NCI-H1436 treated with DMSO at 0.1 percent for 48 hours (cell line): ENCODE results near the gene CDYL2.
"Not testable (repeated sequence)": the region's sequence is repeated elsewhere in the genome, so short reads cannot be mapped to it uniquely, and the experiment has no call there.

Source experiments
- DNase-seq: peaks from one replicate; lab custom pipeline; 2025; lab: John Stamatoyannopoulos, UW

CDYL2 gene

GRCh38 chr16:80669673-80670072 lies 134.7 kb downstream of the CDYL2 start:
- no peak for DNase-seq

DNA sequence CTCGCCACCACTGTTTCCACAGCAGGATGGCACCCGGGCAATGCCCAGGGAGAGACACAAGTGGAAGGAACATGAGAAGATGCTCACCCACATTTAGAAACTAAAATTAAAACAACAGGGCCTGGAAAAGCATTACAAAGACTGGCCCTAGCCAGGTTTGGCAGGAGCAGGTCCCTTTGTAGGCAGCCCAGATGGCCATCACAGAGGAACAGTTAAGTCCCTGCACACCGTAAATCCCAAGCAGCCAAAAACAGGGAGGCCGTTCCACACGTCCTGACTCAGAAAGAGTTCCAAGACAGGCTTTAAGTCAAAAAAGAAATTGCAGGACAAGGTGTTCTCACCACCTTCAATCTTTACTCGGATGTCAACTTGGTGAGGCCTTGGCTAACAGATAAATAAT lies 136.5 kb downstream of the CDYL2 start:
- DNase-seq: no peak

GRCh38 chr16:80667251-80667560 lies 137.2 kb downstream of the CDYL2 start:
- no peak for DNase-seq

DNA sequence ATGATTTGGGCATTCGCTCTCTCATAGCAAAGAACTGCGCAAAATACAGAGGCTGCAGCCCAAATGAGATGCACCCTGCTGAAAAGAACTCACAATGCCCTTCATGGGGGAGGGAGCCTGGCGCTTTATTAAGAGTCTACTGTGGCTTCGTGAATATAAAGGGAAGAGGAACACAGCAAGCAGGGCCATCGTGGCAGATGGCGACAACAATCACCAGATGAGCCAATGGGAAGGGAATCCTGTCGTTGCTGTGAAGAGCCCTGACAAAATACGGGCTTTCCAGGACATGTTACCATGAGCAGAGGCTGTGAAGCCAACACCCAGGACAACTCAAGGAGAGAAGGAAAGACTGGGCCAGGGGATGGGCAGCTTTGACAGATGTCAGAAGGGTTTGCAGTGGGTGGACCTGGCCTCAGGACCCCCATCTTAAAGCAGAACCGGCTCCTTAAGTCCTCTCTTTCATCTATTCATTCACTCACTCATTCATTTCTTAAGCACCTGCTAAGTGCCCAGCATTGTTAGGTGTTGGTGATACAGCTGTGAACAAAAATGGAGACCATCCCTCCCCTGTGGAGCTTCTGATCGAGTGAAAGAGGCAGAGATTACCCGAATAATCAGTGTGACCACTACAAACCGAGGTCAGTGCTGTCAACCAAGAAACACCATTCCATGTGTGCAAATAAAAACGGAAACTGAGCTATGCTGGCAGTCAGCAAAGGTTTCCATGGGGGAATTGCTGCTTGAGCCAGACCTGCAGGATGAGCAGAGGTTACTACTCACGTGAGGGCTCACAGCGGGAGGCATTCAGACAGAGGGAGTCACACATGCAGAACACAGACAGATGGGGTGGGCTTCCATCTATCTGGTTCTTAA lies 137.8 kb downstream of the CDYL2 start:
- no peak for DNase-seq

- no peak for DNase-seq
These were observed 139.0 kb downstream of the CDYL2 start for GRCh38 chr16:80665356-80665755.

DNA sequence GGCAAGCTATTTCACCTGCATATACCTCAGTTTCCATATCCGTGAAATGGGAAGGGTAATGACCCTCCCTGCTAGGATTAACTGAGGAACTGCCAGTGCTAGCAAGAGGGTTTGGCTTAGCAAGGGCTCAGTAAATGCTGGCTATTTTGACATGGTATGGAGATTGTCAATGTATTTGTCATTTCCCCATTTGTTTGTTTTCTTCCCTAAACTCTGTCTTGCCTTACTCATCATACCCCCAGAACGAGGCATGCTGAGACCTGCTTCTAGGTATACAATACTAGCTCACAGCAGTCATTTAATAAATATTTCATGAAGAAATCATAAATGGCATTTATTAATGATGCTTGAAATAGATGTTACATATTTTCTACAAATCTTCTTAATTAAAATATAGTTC lies 139.6 kb downstream of the CDYL2 start:
- DNase-seq: no peak

GRCh38 chr16:80664226-80664625 lies 140.2 kb downstream of the CDYL2 start:
- no peak for DNase-seq

DNA sequence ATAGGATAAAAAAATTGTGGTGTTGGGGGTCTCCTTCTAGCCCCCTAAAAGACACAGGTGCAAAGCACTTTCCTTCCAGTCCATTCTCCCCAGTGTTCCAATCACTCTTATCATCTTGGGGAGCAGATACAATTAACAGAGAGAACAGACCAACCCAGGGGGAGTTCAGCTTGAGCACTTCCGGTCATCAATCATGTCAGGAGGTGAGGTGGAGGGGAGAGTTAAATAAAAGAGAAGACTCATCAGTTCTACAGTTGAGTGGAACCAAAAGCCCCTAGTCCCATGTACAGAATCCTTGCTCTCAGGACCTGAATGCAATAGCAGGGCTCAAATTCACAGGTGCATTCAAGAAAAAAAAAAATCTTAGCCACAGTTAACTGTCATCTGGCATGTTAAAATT lies 141.3 kb downstream of the CDYL2 start:
- no peak for DNase-seq

DNA sequence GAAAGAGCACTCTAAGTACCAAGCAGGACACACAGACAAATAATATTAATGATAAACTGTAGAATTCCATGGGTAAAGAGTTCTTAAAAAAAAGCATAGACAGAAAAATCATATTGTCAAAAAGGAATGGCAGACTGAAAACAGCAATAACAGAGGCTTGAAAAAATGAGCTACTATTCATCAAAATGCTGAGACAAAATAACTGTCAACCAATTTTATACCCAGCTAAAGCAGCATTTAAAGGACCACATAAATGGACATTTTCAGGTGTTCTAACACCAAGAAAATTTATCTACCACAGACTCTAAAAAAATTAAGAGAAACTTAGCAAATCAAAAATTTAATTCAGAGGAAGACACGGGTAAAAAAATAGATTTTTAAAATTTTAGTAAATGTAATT lies 144.5 kb downstream of the CDYL2 start:
- DNase-seq: no peak

DNA sequence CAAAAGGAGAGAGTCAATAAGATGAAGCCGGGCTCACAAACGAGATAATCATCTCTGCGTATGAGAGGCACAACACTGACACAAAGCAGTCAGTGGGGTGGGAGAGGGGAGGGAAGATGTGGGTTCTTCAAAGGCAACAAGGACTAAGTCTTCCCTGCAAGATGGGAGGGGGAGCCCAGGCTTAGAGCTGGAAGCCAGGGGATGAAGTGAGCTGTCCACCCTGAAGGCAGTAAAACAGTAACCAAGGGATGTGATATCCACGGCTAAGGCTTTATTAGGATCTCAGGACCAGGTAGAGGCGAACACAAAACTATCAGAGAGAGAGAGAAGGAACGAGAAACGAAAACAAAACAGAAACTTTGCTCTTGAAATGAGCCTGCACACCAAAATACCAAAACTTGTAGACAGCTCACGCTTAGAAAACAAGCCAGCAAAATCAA lies 147.7 kb downstream of the CDYL2 start:
- no peak for DNase-seq

- no peak for DNase-seq
These were observed 148.2 kb downstream of the CDYL2 start for GRCh38 chr16:80656161-80656560.

GRCh38 chr16:80655751-80656150 lies 148.6 kb downstream of the CDYL2 start:
- no peak for DNase-seq

DNA sequence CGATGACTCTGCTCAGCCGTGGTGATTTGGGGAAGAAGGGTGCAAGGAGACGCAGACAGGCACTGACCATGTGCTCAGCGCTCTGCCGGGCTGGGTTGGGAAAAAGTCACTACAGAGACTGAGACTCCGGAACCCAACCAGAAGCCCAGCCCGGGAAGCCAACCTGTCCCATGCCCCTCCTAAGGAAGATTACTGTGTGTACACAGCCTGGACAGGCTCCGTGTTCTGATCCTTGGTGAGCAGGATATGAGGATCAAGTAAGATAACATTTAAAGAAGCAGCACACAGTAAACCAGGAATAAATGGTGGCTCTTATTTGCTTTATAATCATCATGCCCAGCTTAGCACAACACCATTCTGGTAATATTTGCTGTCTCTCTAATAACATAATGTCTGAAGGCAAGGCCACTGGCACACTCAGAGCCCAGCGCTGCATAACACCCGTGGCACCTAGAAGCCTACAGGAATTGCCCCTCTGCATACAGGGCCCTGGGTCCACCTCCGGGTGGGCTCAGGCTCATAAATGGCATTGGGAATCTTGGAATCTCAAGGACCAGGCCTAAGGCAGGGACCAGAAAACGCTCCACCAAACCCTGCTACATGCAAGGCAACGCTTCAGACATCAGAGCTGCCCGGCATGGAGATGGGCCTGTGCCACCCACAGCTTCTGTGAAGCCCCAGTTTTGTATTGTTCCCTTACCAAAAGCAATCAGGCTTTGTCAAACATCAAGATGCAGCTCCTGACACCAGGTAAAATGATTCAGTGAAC lies 150.1 kb downstream of the CDYL2 start:
- DNase-seq: no peak

DNA sequence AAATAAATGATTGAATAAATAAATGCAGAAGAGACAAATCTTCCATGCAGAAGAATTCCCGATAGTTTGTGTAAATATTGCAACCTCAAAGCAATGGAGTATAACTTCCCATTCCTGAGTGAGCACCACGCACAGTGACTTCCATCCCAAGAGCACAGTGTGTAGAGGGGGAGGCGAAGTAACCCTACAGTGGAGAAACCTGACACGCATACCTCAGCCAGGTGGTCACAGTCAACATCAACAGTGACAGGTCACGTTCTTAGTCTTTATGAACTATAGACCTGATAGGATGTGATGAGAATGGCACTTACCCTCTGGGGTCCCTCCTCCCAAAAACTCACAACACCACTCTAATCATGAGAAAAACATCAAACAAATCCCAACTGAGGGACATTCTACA lies 152.0 kb downstream of the CDYL2 start:
- DNase-seq: no peak

- not testable (repeated sequence) for DNase-seq
These were observed 154.1 kb downstream of the CDYL2 start for GRCh38 chr16:80650281-80650680.

- no peak for DNase-seq
These were observed 164.1 kb downstream of the CDYL2 start for GRCh38 chr16:80640316-80640715.

DNA sequence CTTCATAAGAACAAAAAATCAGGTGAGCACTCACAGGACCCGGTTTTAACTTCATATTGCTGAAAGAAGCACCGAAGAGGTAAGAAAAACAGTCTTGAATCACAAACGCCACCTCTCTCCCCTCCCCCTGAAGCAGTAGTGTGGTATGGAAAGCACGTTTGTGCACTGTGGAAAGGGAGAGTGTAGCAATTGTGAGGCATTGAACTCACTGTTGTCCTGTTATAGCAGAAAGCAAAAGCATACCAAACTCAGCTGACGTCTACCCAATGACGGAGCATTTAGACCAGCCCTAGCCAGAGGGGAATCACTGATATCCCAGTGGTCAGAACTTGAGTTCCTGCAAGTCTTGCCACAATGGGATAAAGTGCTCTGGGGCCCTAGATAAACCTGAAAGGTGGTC lies 164.8 kb downstream of the CDYL2 start:
- DNase-seq: no peak

GRCh38 chr16:80637621-80638020 lies 166.8 kb downstream of the CDYL2 start:
- DNase-seq: no peak

GRCh38 chr16:80631581-80631980 lies 172.8 kb downstream of the CDYL2 start:
- no peak for DNase-seq

DNA sequence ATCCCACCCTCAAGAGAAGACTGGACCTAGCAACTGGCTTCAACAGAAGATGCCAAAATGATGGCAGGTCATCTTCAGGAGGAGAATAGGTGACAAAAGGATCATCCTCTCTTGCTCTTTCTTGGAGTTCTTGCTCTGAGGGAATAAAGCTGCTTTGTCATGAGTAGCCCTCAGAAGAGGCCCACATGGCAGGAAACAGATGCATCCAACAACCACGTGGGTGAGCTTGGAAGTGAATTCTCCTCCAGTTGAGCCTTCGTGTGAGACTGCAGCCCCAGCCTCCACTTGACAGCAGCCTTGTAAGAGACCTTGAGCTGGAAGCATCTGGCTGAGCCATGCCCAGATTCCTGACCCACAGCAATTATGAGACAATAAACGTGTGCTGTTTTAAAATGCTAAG lies 176.1 kb downstream of the CDYL2 start:
- no peak for DNase-seq

- DNase-seq: no peak
These were observed 177.3 kb downstream of the CDYL2 start for GRCh38 chr16:80627108-80627507.

DNA sequence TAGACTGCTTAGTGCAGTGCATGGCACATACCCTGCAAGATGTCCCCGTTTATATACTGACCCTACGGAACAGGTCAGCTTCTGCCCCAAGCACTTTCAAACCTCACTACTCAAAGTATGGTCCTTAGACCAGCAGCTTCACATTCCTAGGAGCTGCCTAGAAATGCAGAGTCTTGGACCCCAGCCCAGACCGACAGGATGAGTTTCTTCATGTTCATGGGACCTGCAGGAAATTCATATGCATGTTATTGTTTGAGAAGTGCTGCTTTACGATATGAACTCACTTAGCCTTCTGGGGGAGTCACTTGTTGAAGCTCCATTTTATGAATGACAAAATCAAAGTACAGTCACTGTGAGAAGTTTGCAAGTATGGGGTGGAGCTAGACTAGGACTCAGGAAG lies 181.0 kb downstream of the CDYL2 start:
- no peak for DNase-seq

DNA sequence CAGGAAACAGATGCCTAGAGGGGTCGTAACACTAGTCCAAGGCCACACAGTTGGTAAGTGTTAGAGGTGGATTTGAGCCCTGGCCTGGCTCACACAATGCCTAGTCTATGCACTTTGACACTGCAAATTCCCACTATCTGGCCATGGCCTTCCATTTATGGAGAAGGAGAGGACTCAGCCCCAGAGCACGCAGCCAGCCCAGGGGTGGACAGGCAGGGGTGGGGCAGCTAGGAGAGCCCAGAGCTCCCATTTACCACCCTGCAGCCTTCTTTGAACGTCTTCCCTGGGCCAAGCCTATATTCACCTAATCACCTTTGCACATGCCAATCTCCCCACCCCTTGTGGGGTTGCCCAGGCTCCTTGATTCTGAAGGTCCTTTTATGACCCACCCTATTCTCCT lies 182.4 kb downstream of the CDYL2 start:
- no peak for DNase-seq
